Ovary (tissue), 9 donors: ENCODE measurements around the gene MAST4. TPM values are rescaled to one million over a fixed set of nuclear protein-coding genes. Genes with fewer than 3 reads are reported as not detected.

ENCODE experiments used
- DNase-seq, 5 donors: peaks; one replicate each; pipeline ENCODE4 v3.0.0-alpha.2; 2019 to 2020
- H3K27ac ChIP-seq, 2 donors: fragments of 200-600 bp; one replicate each; pipeline versions ENCODE4 v1.5.1 to v1.8.0; 2019 to 2022
- H3K27me3 ChIP-seq: fragments of 200-600 bp; one replicate; pipeline ENCODE4 v1.8.0; 2022
- H3K36me3 ChIP-seq: fragments of 200-600 bp; sonication (generic); one replicate; pipeline ENCODE4 v1.5.1; 2019
- H3K4me1 ChIP-seq: one replicate; pipeline ENCODE4 v1.8.1; 2013; ENCODE audit warnings: mild to moderate bottlenecking, moderate library complexity; ENCODE audit not compliant: insufficient read depth
- H3K4me3 ChIP-seq: fragments of 200-600 bp; sonication (generic); one replicate; pipeline ENCODE4 v1.5.1; 2017
- H3K9me3 ChIP-seq, 2 donors: fragments of 200-600 bp in 1 of 2; sonication (generic) in 1 of 2; one replicate each; pipeline versions ENCODE4 v1.5.1 to v1.8.1; 2013 to 2019; ENCODE audit warnings: mild to moderate bottlenecking in 1 of 2, moderate library complexity in 1 of 2
- CTCF ChIP-seq, 3 donors: fragments of 450-650 bp in 2 of 3; fragments of 200-600 bp in 1 of 3; IDR thresholded peaks; one replicate each; pipeline versions ENCODE4 v1.5.1 to v1.8.0; 2016 to 2022; ENCODE audit warnings: antibody characterized with exemption in 3 of 3, mild to moderate bottlenecking in 1 of 3
- EP300 ChIP-seq: sonication (generic); formaldehyde crosslinking; IDR thresholded peaks from one replicate; pipeline ENCODE4 v1.6.1; 2017; ENCODE audit warnings: antibody characterized with exemption
- POLR2A ChIP-seq: fragments of 450-650 bp; IDR thresholded peaks from one replicate; pipeline ENCODE4 v1.6.1; 2017; ENCODE audit warnings: antibody characterized with exemption, mild to moderate bottlenecking, moderate library complexity
- WGBS, 3 donors: extraction: QIAGEN DNeasy Blood & Tissue Kit in 1 of 3; methylation state at CpG; one replicate each; pipeline versions ENCODE4 v1.1.5 to v1.1.7; 2013 to 2017; 5-methylcytosine and 5-hydroxymethylcytosine counted together
- intact Hi-C, 4 donors: fragments of 100-400 bp; cut with DNase I; formaldehyde crosslinking; loops; one replicate each; pipeline versions ENCODE4 v1.11.0 to v1.15.1; 2022 to 2023
- polyA plus RNA-seq, 2 donors: library from polyadenylated mRNA; stranded (reverse); fragments of 200-250 nt in 1 of 2; fragments of 350-450 nt in 1 of 2; fragmentation: Illumina TruSeq in 1 of 2; extraction: RNeasy Lipid Tissue Mini Kit (QIAGEN cat#74804) in 1 of 2; gene quantifications; one replicate each; pipeline ENCODE4 v1.2.3, GENCODE V29; 2013 to 2014
- total RNA-seq, 7 donors: library from RNA; depleted of rRNA in 2 of 7; stranded (reverse); fragments of >200 nt in 2 of 7; fragmentation: NEBNext Ultra II Directional in 3 of 7; extraction: Animal tissue kit (Norgen Biotek cat#: 25700) in 3 of 7; gene quantifications; one replicate each; pipeline versions ENCODE4 v1.1.0 to v1.2.4, GENCODE V29; 2016 to 2023
- donor health status: DM: no; HTN: no; CAD: no; lungs with moderate emphysema.
- donor health status: DM: no; HTN: no; CAD: no.
- donor health status: Bipolar disorder and iron deficiency.
- donor health status: DM: yes; HTN: yes; CAD: no.
- donor health status: DM: no; HTN: no; CAD: no.
- donor health status: DM: yes; HTN: yes; CAD: no.

MAST4 gene
- total and polyA plus RNA-seq, 9 donors, result 11.6 to 86.3 (median 57.6) TPM

GRCh38 chr5:67144183-67144639, 548.0 kb downstream of the MAST4 start:
- intact Hi-C loops, result loop anchor here in 2 of 4 donors (5.0 to 10.0 kb wide), 2 partner anchors 329 to 332 kb away; no protein-coding TSS in a partner anchor
- Histone ChIP-seq H3K27ac (no peak overlapping the region), H3K36me3 (no peaks in the 10 kb centered on the region), H3K4me1 (peaks cover 3% of the 10 kb centered on the region), H3K4me3 (no peak overlapping the region), H3K9me3 (no peaks in the 10 kb centered on the region), H3K27me3 (no peaks in the 10 kb centered on the region)
- no peak for TF ChIP-seq EP300
- no peak for TF ChIP-seq CTCF (IDR thresholded peaks at IDR 0.05)
- no peak for TF ChIP-seq POLR2A
- no peak for DNase-seq
- WGBS, 3 donors, result 93 to 95% (median 94%) methylated on average over 2 of the region's 2 CpGs

- no peak for DNase-seq
- 85 to 92% (median 88%) methylated on average over 1 of the region's 1 CpG for WGBS, 3 donors
- Histone ChIP-seq H3K9me3 (no peaks in the 10 kb centered on the region), H3K27ac (no peak overlapping the region), H3K4me1 (peaks cover 4% of the 10 kb centered on the region), H3K27me3 (no peaks in the 10 kb centered on the region), H3K4me3 (no peak overlapping the region), H3K36me3 (no peaks in the 10 kb centered on the region)
- no peak for TF ChIP-seq CTCF (IDR thresholded peaks at IDR 0.05)
- TF ChIP-seq EP300, result no peak
- TF ChIP-seq POLR2A, result no peak
- intact Hi-C loops, result loop anchor here in 1 of 4 donors (10.0 kb wide), 1 partner anchor 332 kb away; no protein-coding TSS in a partner anchor
These were observed 550.4 kb downstream of the MAST4 start for GRCh38 chr5:67146574-67146973.

DNA sequence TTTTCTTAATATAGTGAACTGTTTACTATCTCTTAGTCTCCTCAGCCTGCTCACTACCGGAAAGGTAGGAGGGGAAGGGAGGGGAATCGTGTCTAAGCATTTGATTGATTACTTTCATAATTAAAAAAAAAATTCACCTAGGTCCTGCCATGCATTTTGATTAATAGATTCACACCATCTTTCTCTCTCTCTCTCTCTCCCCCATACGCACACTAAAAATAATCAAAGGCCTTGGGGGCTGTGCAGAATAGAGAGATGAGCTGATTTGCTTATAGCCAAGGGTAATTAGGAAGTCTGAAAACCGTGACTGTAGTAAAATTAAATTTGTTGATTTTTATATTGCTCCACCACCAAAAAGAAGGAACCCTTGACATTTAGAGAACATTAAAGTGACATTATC, 550.8 kb downstream of the MAST4 start:
- Histone ChIP-seq H3K36me3 (no peaks in the 10 kb centered on the region), H3K9me3 (no peaks in the 10 kb centered on the region), H3K27me3 (no peaks in the 10 kb centered on the region), H3K27ac (no peak overlapping the region), H3K4me1 (peaks cover 4% of the 10 kb centered on the region), H3K4me3 (no peak overlapping the region)
- WGBS, 3 donors, result 85 to 90% (median 87%) methylated on average over 4 of the region's 4 CpGs
- intact Hi-C loops, result loop anchor here in 1 of 4 donors (10.0 kb wide), 1 partner anchor 332 kb away; no protein-coding TSS in a partner anchor
- no peak for TF ChIP-seq POLR2A
- no peak for TF ChIP-seq CTCF (IDR thresholded peaks at IDR 0.05)
- no peak for TF ChIP-seq EP300
- DNase-seq, result no peak

DNA sequence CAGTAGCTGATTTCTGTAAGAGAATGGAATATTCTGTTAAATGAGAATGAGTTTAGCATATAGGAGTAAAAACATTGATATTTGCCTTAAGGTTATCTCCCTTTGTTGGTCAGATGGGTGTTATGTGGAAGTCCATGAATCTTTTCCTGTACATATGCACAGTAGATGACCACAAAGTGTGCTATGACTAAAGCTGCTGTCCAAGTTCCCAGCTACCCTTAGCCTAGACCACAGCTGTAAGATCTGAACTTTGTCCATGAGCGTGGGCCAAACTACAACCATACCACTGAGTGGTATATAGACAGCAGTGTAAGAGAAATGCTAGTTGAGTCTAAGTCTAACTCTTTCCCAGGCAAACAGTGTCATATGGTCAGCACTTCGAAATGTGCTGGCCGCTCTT, 551.6 kb downstream of the MAST4 start:
- no peak for TF ChIP-seq CTCF (IDR thresholded peaks at IDR 0.05)
- no peak for TF ChIP-seq POLR2A
- Histone ChIP-seq H3K27ac (no peak overlapping the region), H3K27me3 (no peaks in the 10 kb centered on the region), H3K4me3 (no peak overlapping the region), H3K36me3 (no peaks in the 10 kb centered on the region), H3K4me1 (peaks cover 4% of the 10 kb centered on the region), H3K9me3 (no peaks in the 10 kb centered on the region)
- no peak for DNase-seq
- 94 to 97% (median 96%) methylated on average over 3 of the region's 3 CpGs for WGBS, 3 donors
- intact Hi-C loops, result loop anchor here in 1 of 4 donors (10.0 kb wide), 1 partner anchor 333 kb away; no protein-coding TSS in a partner anchor
